Sigmoid colon (tissue), 4 donors: Measurements from ENCODE around the gene CMKLR1.

Experiments
- CTCF ChIP-seq, 4 experiments: fragments of 450-650 bp in 3 of 4; fragments of 200-600 bp in 1 of 4; IDR thresholded peaks; one replicate each; pipeline ENCODE4 v1.5.1; 2016 to 2019; ENCODE audit warnings: antibody characterized with exemption in 4 of 4, mild to moderate bottlenecking in 3 of 4, moderate library complexity in 2 of 4
- EP300 ChIP-seq, 4 donors: sonication (generic); formaldehyde crosslinking; IDR thresholded peaks; one replicate each; pipeline ENCODE4 v1.6.1; 2017; ENCODE audit warnings: antibody characterized with exemption in 4 of 4
- POLR2A ChIP-seq, 2 donors: fragments of 450-650 bp; IDR thresholded peaks; one replicate each; pipeline ENCODE4 v1.6.1; 2016; ENCODE audit warnings: antibody characterized with exemption in 2 of 2, mild to moderate bottlenecking in 2 of 2, moderate library complexity in 2 of 2
- POLR2AphosphoS5 ChIP-seq, 4 donors: sonication (generic); formaldehyde crosslinking; IDR thresholded peaks; one replicate each; pipeline ENCODE4 v1.6.1; 2017; ENCODE audit warnings: antibody characterized with exemption in 4 of 4

GRCh38 chr12:108271951-108272872 is 66.9 kb downstream of the CMKLR1 start:
- TF ChIP-seq POLR2AphosphoS5 (IDR thresholded peaks at IDR 0.05), result no peak
- no peak for TF ChIP-seq EP300 (IDR thresholded peaks at IDR 0.05)
- no peak for TF ChIP-seq POLR2A (IDR thresholded peaks at IDR 0.05)
- no peak for TF ChIP-seq CTCF (IDR thresholded peaks at IDR 0.05)
